Pericardium fibroblast (primary cell): ENCODE results near the gene OR4F15. TPM values are rescaled to one million over a fixed set of nuclear protein-coding genes. Genes with fewer than 3 reads are reported as not detected.

Source experiments
- total RNA-seq: library from RNA; depleted of rRNA; stranded (reverse); fragments of >200 nt; gene quantifications from 2 replicates; pipeline ENCODE4 v1.2.3, GENCODE V29; 2015

OR4F15 gene
- total RNA-seq, result not detected in 2 replicates

DNA sequence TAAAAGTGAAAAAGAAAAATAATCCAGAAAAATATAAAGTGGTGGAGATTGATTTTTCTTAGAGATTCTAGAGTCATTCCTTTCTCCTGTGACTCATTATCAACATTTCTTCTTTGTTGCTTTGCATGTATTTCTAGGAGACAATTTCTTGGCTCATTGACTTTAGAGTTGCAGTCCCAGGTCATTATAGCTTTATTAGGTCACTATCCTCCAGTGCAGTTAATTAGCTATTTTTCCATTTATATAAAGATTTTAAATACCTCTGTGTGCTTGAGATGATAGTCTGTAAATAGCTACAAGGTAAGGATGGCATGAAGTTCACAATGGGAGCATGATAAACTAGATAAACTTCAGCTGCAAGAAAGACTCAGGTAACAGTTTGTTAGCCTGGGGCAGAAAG lies at the start of gene OR4F15:
Gene OR4F15, plus strand, starts transcription at position 301 of the 400 bp plus-strand sequence. CDS start 5,985 bp downstream, outside the sequence.

GRCh38 chr15:101803209-101803608 lies 8.8 kb upstream of the OR4F15 start, which contains the start of gene OR4F6:
Gene OR4F6, plus strand, starts transcription at chr15:101803509. Its CDS starts 2,211 bp downstream, at chr15:101805720.

Other genes with a start within 250 kb of the OR4F15 start
- gene TM2D3, start 159.8 kb upstream of the OR4F15 start, total RNA-seq, result 22.0 and 35.5 TPM in 2 replicates
- gene TARS3, start 87.7 kb upstream of the OR4F15 start, total RNA-seq, result 5.1 and 7.1 TPM in 2 replicates
- gene OR4F6, start 8.7 kb upstream of the OR4F15 start, total RNA-seq, result not detected in 2 replicates